Stimulated activated CD8-positive, alpha-beta memory T cell treated with anti-CD3 and anti-CD28 coated beads, Interleukin-4, amount 100 ng/mL, for 1 hour (primary cell): ENCODE measurements around the gene ADAMTS8.
A peak's percentile ranks its signal among the peaks of the same experiment; 100 is the strongest.

Source experiments
- DNase-seq, 2 donors: peaks; one replicate each; pipeline ENCODE4 v3.0.0-alpha.2; 2020; ENCODE audit warnings: low read depth in 2 of 2, low spot score in 1 of 2

ADAMTS8 gene

GRCh38 chr11:130399196-130399595 is 29.2 kb downstream of the ADAMTS8 start:
- DNase-seq: no peak

GRCh38 chr11:130397780-130398179 is 30.6 kb downstream of the ADAMTS8 start:
- no peak for DNase-seq

GRCh38 chr11:130396965-130397364 is 31.4 kb downstream of the ADAMTS8 start:
- DNase-seq: no peak

GRCh38 chr11:130394615-130395014 is 33.8 kb downstream of the ADAMTS8 start:
- DNase-seq: no peak

- DNase-seq: no peak
Measured at GRCh38 chr11:130391711-130392110, 36.7 kb downstream of the ADAMTS8 start.

GRCh38 chr11:130390071-130390758 is 38.2 kb downstream of the ADAMTS8 start:
- no peak for DNase-seq

GRCh38 chr11:130389335-130389935 is 39.0 kb downstream of the ADAMTS8 start:
- DNase-seq: peak in 1 of 2 donors; percentile 7

- no peak for DNase-seq
Measured at GRCh38 chr11:130388607-130389205, 39.7 kb downstream of the ADAMTS8 start.

GRCh38 chr11:130386056-130386455 is 42.4 kb downstream of the ADAMTS8 start:
- no peak for DNase-seq

- no peak for DNase-seq
Measured at GRCh38 chr11:130383344-130384211, 44.8 kb downstream of the ADAMTS8 start.

- DNase-seq: no peak
Measured at GRCh38 chr11:130381317-130381716, 47.1 kb downstream of the ADAMTS8 start.

GRCh38 chr11:130380778-130381177 is 47.6 kb downstream of the ADAMTS8 start:
- no peak for DNase-seq

GRCh38 chr11:130379276-130379675 is 49.1 kb downstream of the ADAMTS8 start:
- no peak for DNase-seq

- DNase-seq: no peak
Measured at GRCh38 chr11:130370845-130371590, 57.4 kb downstream of the ADAMTS8 start.

- DNase-seq: no peak
Measured at GRCh38 chr11:130369713-130370112, 58.7 kb downstream of the ADAMTS8 start.

- no peak for DNase-seq
Measured at GRCh38 chr11:130369141-130369691, 59.2 kb downstream of the ADAMTS8 start.

GRCh38 chr11:130359419-130359818 is 69.0 kb downstream of the ADAMTS8 start:
- no peak for DNase-seq

GRCh38 chr11:130358398-130358797 is 70.0 kb downstream of the ADAMTS8 start:
- DNase-seq: no peak
